Nephron (organoid): Measurements from ENCODE around the gene PTPRM.

Source experiments
- H3K27ac Mint-ChIP-seq, 3 experiments: 2 replicates each; pipeline ENCODE4 v1.8.0; 2020; ENCODE audit warnings: mixed read lengths in 3 of 3, mild to moderate bottlenecking in 2 of 3, moderate library complexity in 1 of 3
- H3K27me3 Mint-ChIP-seq: 2 replicates; pipeline ENCODE4 v1.8.0; 2021; ENCODE audit warnings: low read depth, mild to moderate bottlenecking, moderate library complexity, mixed read lengths
- H3K36me3 Mint-ChIP-seq: 2 replicates; pipeline ENCODE4 v1.8.0; 2020; ENCODE audit warnings: low read depth, mixed read lengths
- H3K4me1 Mint-ChIP-seq: 2 replicates; pipeline ENCODE4 v1.8.0; 2020; ENCODE audit warnings: mixed read lengths
- H3K4me3 Mint-ChIP-seq, 3 experiments: 2 replicates each; pipeline ENCODE4 v1.8.0; 2020; ENCODE audit warnings: mild to moderate bottlenecking in 3 of 3, mixed read lengths in 3 of 3, moderate library complexity in 2 of 3
- H3K9me3 Mint-ChIP-seq: 2 replicates; pipeline ENCODE4 v1.8.0; 2020; ENCODE audit warnings: mixed read lengths
- CTCF ChIP-seq, 3 experiments: fragments of 200-600 bp; sonication (generic); IDR thresholded peaks; one replicate each; pipeline ENCODE4 v1.5.0; 2021; ENCODE audit warnings: antibody characterized with exemption in 3 of 3; ENCODE audit not compliant: unreplicated experiment in 3 of 3

PTPRM gene

GRCh38 chr18:8117006-8117371 is 549.9 kb downstream of the PTPRM start:
- Mint-ChIP-seq H3K4me3 (no peak overlapping the region), H3K27me3 (no peaks in the 10 kb centered on the region), H3K4me1 (no peaks in the 10 kb centered on the region), H3K36me3 (no peaks in the 10 kb centered on the region), H3K9me3 (no peaks in the 10 kb centered on the region), H3K27ac (no peak overlapping the region)
- no peak for TF ChIP-seq CTCF (IDR thresholded peaks at IDR 0.05; ENCODE audit: unreplicated experiment in 3 of 3)

DNA sequence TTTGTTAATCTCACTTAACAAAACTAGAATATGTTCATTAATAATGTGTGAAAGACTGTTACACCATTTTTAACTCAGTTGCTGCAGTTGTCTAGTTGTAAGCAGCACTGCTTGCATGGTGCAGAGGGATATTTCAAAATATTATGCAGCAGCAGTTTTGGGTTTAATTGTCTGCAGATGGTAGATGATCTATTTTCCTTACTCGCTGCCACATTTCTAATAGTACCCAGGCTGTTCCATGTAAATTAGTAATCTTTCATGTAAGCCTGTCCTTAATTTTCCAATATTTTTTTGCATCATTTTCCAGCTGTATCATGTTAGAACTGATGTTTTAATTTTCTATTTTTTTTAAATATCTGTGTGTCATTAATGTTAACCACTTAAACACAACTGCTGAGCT is 554.0 kb downstream of the PTPRM start:
- Mint-ChIP-seq H3K27me3 (no peaks in the 10 kb centered on the region), H3K27ac (no peak overlapping the region), H3K4me3 (no peak overlapping the region), H3K4me1 (no peaks in the 10 kb centered on the region), H3K9me3 (no peaks in the 10 kb centered on the region), H3K36me3 (no peaks in the 10 kb centered on the region)
- no peak for TF ChIP-seq CTCF (IDR thresholded peaks at IDR 0.05; ENCODE audit: unreplicated experiment in 3 of 3)

GRCh38 chr18:8121942-8122480 is 554.9 kb downstream of the PTPRM start:
- no peaks in the 10 kb centered on the region for H3K4me1 Mint-ChIP-seq
- no peak overlapping the region for H3K4me3 Mint-ChIP-seq
- H3K36me3 Mint-ChIP-seq, result peaks cover 4% of the 10 kb centered on the region
- no peaks in the 10 kb centered on the region for H3K9me3 Mint-ChIP-seq
- peak overlapping the region in 1 of 3 experiments; percentile 49 for H3K27ac Mint-ChIP-seq
- no peak for TF ChIP-seq CTCF (IDR thresholded peaks at IDR 0.05; ENCODE audit: unreplicated experiment in 3 of 3)
- H3K27me3 Mint-ChIP-seq, result no peaks in the 10 kb centered on the region

GRCh38 chr18:8124232-8125146 is 557.4 kb downstream of the PTPRM start:
- Mint-ChIP-seq H3K4me1 (no peaks in the 10 kb centered on the region), H3K27me3 (no peaks in the 10 kb centered on the region), H3K36me3 (peaks cover 4% of the 10 kb centered on the region), H3K27ac (peak overlapping the region in 1 of 3 experiments; percentile 46), H3K9me3 (no peaks in the 10 kb centered on the region), H3K4me3 (no peak overlapping the region)
- TF ChIP-seq CTCF (IDR thresholded peaks at IDR 0.05; ENCODE audit: unreplicated experiment in 3 of 3), result no peak

GRCh38 chr18:8130096-8130495 is 563.0 kb downstream of the PTPRM start:
- no peaks in the 10 kb centered on the region for H3K4me1 Mint-ChIP-seq
- no peaks in the 10 kb centered on the region for H3K27me3 Mint-ChIP-seq
- peaks cover 8% of the 10 kb centered on the region for H3K36me3 Mint-ChIP-seq
- no peaks in the 10 kb centered on the region for H3K9me3 Mint-ChIP-seq
- H3K4me3 Mint-ChIP-seq, result no peak overlapping the region
- no peak for TF ChIP-seq CTCF (IDR thresholded peaks at IDR 0.05; ENCODE audit: unreplicated experiment in 3 of 3)
- no peak overlapping the region for H3K27ac Mint-ChIP-seq

- H3K27me3 Mint-ChIP-seq, result no peaks in the 10 kb centered on the region
- H3K9me3 Mint-ChIP-seq, result no peaks in the 10 kb centered on the region
- no peaks in the 10 kb centered on the region for H3K4me1 Mint-ChIP-seq
- no peak overlapping the region for H3K4me3 Mint-ChIP-seq
- peaks cover 4% of the 10 kb centered on the region for H3K36me3 Mint-ChIP-seq
- no peak for TF ChIP-seq CTCF (IDR thresholded peaks at IDR 0.05; ENCODE audit: unreplicated experiment in 3 of 3)
- no peak overlapping the region for H3K27ac Mint-ChIP-seq
Measured at GRCh38 chr18:8133032-8133431, 565.9 kb downstream of the PTPRM start.
